ENCODE measurements around the gene TTC21A. TPM values are rescaled to one million over a fixed set of nuclear protein-coding genes. Genes with fewer than 3 reads are reported as not detected.

Gene TTC21A
- polyA plus RNA-seq, 3 donors: 8.4 to 20.2 (median 9.3) TPM

DNA sequence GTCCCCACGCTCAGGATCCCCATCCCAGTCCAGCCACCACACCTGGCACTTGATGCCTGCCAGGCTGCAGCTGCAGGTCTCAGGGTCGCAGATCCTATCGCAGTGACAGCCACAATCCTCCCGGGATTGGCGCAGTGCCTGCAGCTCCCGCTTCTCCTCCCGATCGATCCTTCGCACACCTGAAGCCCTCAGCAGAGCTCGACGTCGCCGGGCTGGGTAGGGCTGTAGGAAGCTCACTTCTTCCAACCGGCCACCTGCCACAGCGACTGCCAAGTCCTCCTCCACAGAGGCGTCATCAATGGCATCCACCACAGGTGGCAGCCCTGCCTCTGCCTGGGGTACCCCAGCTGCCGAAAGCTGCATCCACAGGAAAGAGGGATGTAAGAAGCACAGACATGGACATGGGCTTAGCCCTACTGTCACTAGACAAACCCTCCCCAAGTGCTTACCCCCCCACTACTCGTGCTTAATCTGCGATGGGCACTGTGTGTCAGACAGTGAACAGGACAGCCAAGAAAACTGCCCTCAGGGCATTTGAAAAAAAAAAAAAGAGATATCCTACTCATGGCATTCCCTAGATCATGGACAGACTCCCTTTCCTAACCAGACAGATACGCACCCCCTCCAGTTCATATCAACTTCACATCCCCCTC is 36.7 kb downstream of the TTC21A start:
- no peak for DNase-seq (ENCODE audit: extremely low read depth in 1 of 11, low read depth in 9 of 11, low spot score in 4 of 11)

DNA sequence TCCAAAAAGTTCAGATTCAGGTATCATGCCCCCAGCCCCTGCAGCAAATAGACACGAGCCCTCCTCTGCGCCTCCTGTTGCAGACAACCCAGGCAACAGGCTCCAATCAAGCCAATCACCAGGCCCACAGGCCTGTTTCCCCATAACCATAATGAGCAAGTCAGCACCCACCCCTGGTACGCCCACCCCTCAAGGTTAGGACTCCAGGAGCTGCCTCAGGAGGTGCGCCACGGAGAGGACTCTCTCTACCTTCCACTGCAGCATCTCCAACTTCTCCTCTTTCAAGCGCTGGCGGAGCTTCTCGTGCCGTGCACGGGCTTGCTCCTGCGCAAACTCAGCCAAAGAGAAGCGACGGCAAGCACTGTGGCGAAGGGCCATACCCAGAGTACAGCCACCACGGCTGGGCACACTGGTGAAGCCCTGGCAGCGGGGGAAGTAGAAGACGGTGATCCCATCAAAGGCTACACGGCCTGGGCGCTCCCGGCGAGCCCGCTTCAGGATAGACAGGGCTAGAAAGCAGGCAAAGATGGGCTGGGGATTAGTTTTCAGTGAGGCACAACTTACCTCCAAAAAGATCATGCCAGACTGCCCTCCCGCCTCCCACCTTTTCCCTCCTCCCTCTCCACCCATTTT is 37.4 kb downstream of the TTC21A start:
- no peak for DNase-seq (ENCODE audit: extremely low read depth in 1 of 11, low read depth in 9 of 11, low spot score in 4 of 11)

DNA sequence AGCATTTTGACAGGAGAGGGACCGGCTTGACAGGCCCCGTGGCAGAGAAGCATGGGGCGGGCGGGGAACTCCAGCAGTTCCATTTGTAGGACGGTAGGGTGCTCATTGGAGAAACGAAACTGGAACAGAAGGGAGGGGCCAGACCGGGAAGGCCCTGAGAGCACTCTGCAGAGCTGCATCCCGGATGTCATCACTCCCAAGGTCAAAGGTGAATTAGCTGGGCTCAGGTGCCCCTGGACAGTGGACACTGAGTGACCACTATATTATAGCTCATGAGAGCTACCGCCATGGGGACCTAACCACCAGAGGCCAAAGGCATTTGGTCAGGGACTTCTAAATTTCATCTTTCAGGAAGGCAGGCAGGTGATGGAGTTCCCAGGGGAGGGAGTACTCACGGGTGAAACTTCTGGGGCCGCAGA is 38.6 kb downstream of the TTC21A start:
- DNase-seq (ENCODE audit: extremely low read depth in 1 of 11, low read depth in 9 of 11, low spot score in 4 of 11): no peak

GRCh38 chr3:39146611-39147591 is 39.4 kb downstream of the TTC21A start:
- DNase-seq (ENCODE audit: extremely low read depth in 1 of 11, low read depth in 9 of 11, low spot score in 4 of 11): no peak

DNA sequence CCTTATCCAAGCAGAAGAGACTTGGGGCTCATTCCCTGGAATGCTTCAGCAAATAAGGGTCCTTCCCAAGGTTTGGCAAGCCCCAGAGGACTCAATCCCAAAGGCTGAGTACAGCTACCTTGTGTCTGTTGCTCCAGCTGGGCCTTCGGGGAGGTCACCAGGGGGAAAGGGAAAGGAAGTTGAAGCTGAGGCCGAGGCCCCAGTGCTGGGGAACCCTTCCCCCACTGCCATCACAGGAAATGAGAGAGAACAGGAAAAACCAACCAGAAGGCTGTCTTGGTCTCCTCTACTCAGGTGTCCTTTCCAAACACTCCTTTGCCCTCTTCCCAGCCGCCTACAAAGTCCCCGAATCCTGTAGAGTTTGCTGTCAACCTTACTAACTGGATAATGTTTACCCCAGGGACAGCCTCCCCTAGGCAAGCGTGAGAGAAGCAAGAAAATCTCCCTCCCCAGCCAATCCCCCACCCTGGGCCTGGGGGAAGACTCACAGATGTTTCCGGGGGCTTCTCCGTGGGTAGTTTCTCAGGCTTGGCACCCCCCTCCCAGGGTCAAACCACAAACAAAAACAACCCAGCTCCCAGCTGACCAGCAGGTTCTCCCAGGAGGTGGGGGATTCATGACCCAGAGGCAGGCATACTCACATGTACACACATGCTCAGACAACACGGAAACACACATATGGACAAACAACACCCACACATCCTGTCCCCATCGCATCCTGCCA is 40.4 kb downstream of the TTC21A start:
- peak in 3 of 11 donors; percentile 40 to 49 (median 48) for DNase-seq (ENCODE audit: extremely low read depth in 1 of 11, low read depth in 9 of 11, low spot score in 4 of 11)

GRCh38 chr3:39148435-39149058 is 41.1 kb downstream of the TTC21A start:
- DNase-seq (ENCODE audit: extremely low read depth in 1 of 11, low read depth in 9 of 11, low spot score in 4 of 11): no peak

GRCh38 chr3:39149059-39149455 is 41.6 kb downstream of the TTC21A start:
- no peak for DNase-seq (ENCODE audit: extremely low read depth in 1 of 11, low read depth in 9 of 11, low spot score in 4 of 11)

GRCh38 chr3:39149498-39150147 is 42.1 kb downstream of the TTC21A start:
- DNase-seq (ENCODE audit: extremely low read depth in 1 of 11, low read depth in 9 of 11, low spot score in 4 of 11): no peak

- DNase-seq (ENCODE audit: extremely low read depth in 1 of 11, low read depth in 9 of 11, low spot score in 4 of 11): no peak
Measured at GRCh38 chr3:39150148-39150802, 42.8 kb downstream of the TTC21A start.

- DNase-seq (ENCODE audit: extremely low read depth in 1 of 11, low read depth in 9 of 11, low spot score in 4 of 11): peak in 4 of 11 donors; percentile 36 to 63 (median 53)
Measured at GRCh38 chr3:39150803-39151631, 43.5 kb downstream of the TTC21A start.

DNA sequence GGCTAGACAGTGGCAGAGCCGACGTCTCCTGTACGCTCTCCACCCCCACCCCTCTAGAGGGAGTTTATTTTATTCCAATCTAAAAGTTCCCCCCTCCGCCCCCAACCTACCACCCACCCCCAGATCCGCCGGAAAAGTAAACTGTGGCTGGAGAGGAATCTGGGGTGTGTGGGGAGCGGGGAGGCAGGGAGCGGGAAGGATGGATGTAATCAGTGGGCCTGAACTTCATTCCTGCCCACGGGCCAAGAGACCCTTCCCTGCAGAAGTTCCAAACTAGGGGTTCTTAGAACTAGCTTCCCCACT is 46.4 kb downstream of the TTC21A start:
- no peak for DNase-seq (ENCODE audit: extremely low read depth in 1 of 11, low read depth in 9 of 11, low spot score in 4 of 11)

- no peak for DNase-seq (ENCODE audit: extremely low read depth in 1 of 11, low read depth in 9 of 11, low spot score in 4 of 11)
Measured at GRCh38 chr3:39154280-39155021, 47.0 kb downstream of the TTC21A start.

DNA sequence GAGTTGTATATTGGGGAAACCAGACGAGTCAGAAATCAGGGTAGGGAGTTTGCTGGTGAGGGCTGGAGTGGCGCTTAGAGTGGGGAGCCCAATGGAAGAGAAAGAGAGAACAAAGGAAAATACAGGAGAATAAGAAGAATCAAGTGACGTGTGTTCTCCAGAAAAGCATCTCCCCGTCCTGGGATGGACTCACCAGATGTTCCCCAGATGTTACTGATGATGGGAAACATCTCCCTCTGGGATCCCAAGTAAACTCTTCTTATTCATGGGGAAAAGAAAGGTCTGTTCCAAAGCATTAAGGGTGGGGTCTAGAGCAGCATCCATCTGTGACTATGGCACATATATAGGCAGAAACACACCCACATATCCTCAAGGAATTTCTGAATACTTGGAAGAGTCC is 48.9 kb downstream of the TTC21A start:
- DNase-seq (ENCODE audit: extremely low read depth in 1 of 11, low read depth in 9 of 11, low spot score in 4 of 11): no peak

DNA sequence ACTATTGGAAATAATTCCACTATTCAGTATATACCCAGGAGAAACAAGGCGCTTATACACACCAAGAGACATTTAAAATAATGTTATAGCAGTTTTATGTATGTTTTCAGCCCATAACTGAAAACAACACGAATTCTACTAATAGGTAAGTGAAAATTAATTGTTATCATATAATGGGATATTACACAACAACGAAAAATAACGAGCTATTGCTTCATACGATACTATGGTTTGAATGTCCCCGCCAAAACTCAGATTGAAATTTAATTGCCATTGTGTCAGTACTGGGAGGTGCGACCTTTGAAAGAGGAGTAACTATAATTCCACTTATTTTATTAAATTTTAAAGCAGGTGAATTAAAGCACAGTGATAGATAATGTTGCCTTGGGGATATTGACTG is 49.9 kb downstream of the TTC21A start:
- no peak for DNase-seq (ENCODE audit: extremely low read depth in 1 of 11, low read depth in 9 of 11, low spot score in 4 of 11)

- DNase-seq (ENCODE audit: extremely low read depth in 1 of 11, low read depth in 9 of 11, low spot score in 4 of 11): no peak
Measured at GRCh38 chr3:39158148-39158715, 50.8 kb downstream of the TTC21A start.

DNA sequence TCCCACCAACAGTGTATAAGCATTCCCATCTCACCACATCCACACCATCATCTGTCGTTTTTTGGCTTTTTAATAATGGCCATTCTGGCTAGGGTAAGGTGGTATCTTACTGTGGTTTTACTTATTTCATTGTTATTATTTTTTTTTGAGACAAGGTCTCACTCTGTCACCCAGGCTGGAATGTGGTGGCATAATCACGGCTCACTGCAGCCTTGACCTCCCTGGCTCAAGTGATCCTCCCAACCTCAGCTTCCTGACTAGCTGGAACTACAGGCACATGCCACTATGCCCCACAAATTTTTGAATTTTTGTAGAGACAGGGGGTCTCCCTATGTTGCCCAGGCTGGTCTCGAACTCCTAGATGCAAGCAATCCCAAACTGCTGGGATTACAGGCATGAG is 56.9 kb downstream of the TTC21A start:
- DNase-seq (ENCODE audit: extremely low read depth in 1 of 11, low read depth in 9 of 11, low spot score in 4 of 11): no peak
